Inflammatory macrophage (primary cell): ENCODE measurements around the gene CACNA1C.
A peak's percentile ranks its signal among the peaks of the same experiment; 100 is the strongest.

ENCODE experiments used
- DNase-seq, 2 donors: peaks; one replicate each; pipeline ENCODE4 v3.0.0-alpha.2; 2020 to 2022

CACNA1C gene

GRCh38 chr12:2300168-2300567 is 247.4 kb downstream of the CACNA1C start:
- no peak for DNase-seq

- no peak for DNase-seq
These were observed 248.1 kb downstream of the CACNA1C start for GRCh38 chr12:2300886-2301285.

GRCh38 chr12:2301531-2302461 is 249.0 kb downstream of the CACNA1C start:
- DNase-seq = no peak

- DNase-seq = peak; percentile 23 to 33
These were observed 250.2 kb downstream of the CACNA1C start for GRCh38 chr12:2302711-2303580.

- no peak for DNase-seq
These were observed 251.4 kb downstream of the CACNA1C start for GRCh38 chr12:2304223-2304622.

- no peak for DNase-seq
These were observed 253.2 kb downstream of the CACNA1C start for GRCh38 chr12:2306012-2306411.

GRCh38 chr12:2306735-2307134 is 253.9 kb downstream of the CACNA1C start:
- DNase-seq = no peak

GRCh38 chr12:2307550-2307949 is 254.8 kb downstream of the CACNA1C start:
- DNase-seq = no peak

- DNase-seq = no peak
These were observed 256.9 kb downstream of the CACNA1C start for GRCh38 chr12:2309647-2310046.

- no peak for DNase-seq
These were observed 258.4 kb downstream of the CACNA1C start for GRCh38 chr12:2311020-2311778.

- DNase-seq = no peak
These were observed 259.4 kb downstream of the CACNA1C start for GRCh38 chr12:2312175-2312574.

- DNase-seq = no peak
These were observed 260.0 kb downstream of the CACNA1C start for GRCh38 chr12:2312770-2313169.

- DNase-seq = no peak
These were observed 261.7 kb downstream of the CACNA1C start for GRCh38 chr12:2314492-2314891.

GRCh38 chr12:2317772-2318171 is 265.0 kb downstream of the CACNA1C start:
- DNase-seq = no peak

- no peak for DNase-seq
These were observed 265.5 kb downstream of the CACNA1C start for GRCh38 chr12:2318286-2318685.

GRCh38 chr12:2319136-2319535 is 266.3 kb downstream of the CACNA1C start:
- no peak for DNase-seq

- DNase-seq = no peak
These were observed 267.1 kb downstream of the CACNA1C start for GRCh38 chr12:2319737-2320506.

- no peak for DNase-seq
These were observed 268.1 kb downstream of the CACNA1C start for GRCh38 chr12:2320841-2321240.

- DNase-seq = no peak
These were observed 269.9 kb downstream of the CACNA1C start for GRCh38 chr12:2322554-2323120.

GRCh38 chr12:2323532-2324255 is 270.9 kb downstream of the CACNA1C start:
- DNase-seq = peak; percentile 78 to 83

- no peak for DNase-seq
These were observed 271.6 kb downstream of the CACNA1C start for GRCh38 chr12:2324387-2324786.
